GM21825 (cell line): Measurements from ENCODE around the gene PSMD6.
A peak's percentile ranks its signal among the peaks of the same experiment; 100 is the strongest.

Experiments
- ATAC-seq: cut with Tn5 transposase; IDR thresholded peaks from one replicate; pipeline ENCODE4 v1.9.1; 2021; ENCODE audit warnings: mild to moderate bottlenecking, moderate library complexity; ENCODE audit not compliant: unreplicated experiment

The PSMD6 gene

GRCh38 chr3:64011685-64012084 lies 11.6 kb downstream of the PSMD6 start:
- no peak for ATAC-seq

- no peak for ATAC-seq
Observed at GRCh38 chr3:64010199-64010598, 13.1 kb downstream of the PSMD6 start.

- ATAC-seq: no peak
Observed at GRCh38 chr3:64009528-64009927, 13.8 kb downstream of the PSMD6 start.

- ATAC-seq: no peak
Observed at GRCh38 chr3:64008487-64009351, 14.6 kb downstream of the PSMD6 start.

GRCh38 chr3:64008017-64008416 lies 15.3 kb downstream of the PSMD6 start:
- ATAC-seq: no peak

- no peak for ATAC-seq
Observed at GRCh38 chr3:64003589-64003988, 19.7 kb downstream of the PSMD6 start.

GRCh38 chr3:64002233-64002632 lies 21.1 kb downstream of the PSMD6 start:
- ATAC-seq: no peak

GRCh38 chr3:64000453-64001055 lies 22.7 kb downstream of the PSMD6 start:
- ATAC-seq: no peak

- no peak for ATAC-seq
Observed at GRCh38 chr3:63998852-63999754, 24.2 kb downstream of the PSMD6 start.

GRCh38 chr3:63995086-63995485 lies 28.2 kb downstream of the PSMD6 start:
- ATAC-seq: no peak

- ATAC-seq: peak; percentile 82
Observed at GRCh38 chr3:63993653-63994079, 29.6 kb downstream of the PSMD6 start.

- ATAC-seq: no peak
Observed at GRCh38 chr3:63992516-63993209, 30.6 kb downstream of the PSMD6 start.

- no peak for ATAC-seq
Observed at GRCh38 chr3:63991666-63992065, 31.6 kb downstream of the PSMD6 start.

- ATAC-seq: no peak
Observed at GRCh38 chr3:63990733-63991132, 32.6 kb downstream of the PSMD6 start.

- no peak for ATAC-seq
Observed at GRCh38 chr3:63990204-63990603, 33.1 kb downstream of the PSMD6 start.

- no peak for ATAC-seq
Observed at GRCh38 chr3:63988943-63989342, 34.4 kb downstream of the PSMD6 start.

- no peak for ATAC-seq
Observed at GRCh38 chr3:63986831-63987230, 36.5 kb downstream of the PSMD6 start.

GRCh38 chr3:63986146-63986545 lies 37.1 kb downstream of the PSMD6 start:
- no peak for ATAC-seq

GRCh38 chr3:63984391-63984790 lies 38.9 kb downstream of the PSMD6 start:
- ATAC-seq: no peak

- ATAC-seq: no peak
Observed at GRCh38 chr3:63981980-63982379, 41.3 kb downstream of the PSMD6 start.
